ENCODE data around the gene RBP2. TPM values are rescaled to one million over a fixed set of nuclear protein-coding genes. Genes with fewer than 3 reads are reported as not detected.

RBP2 gene
- total and polyA plus RNA-seq, 2 of the 8 experiments (the other 6 are each of a cell fraction or from before 2014, with no cell fraction given), result not detected

GRCh38 chr3:139477710-139478640 is 1.7 kb upstream of the RBP2 start:
- DNase-seq (ENCODE audit: low read depth in 1 of 2, low spot score in 2 of 2), result peak in 1 of 2 experiments; percentile 26
- WGBS, 2 experiments (ENCODE audit: extremely low coverage in 1 of 2, insufficient coverage in 1 of 2, insufficient read length in 1 of 2, insufficient replicate concordance in 2 of 2, low coverage in 1 of 2, low lambda C conversion rate in 2 of 2, missing lambda C conversion rate in 1 of 2), result 84% methylated on average over 3 of the region's 3 CpGs; no CpG with 5 or more reads in 1 of the 2 experiments
- CTCF ChIA-PET (ENCODE audit: partially characterized antibody), result interaction anchor here (1.0 to 3.4 kb wide), 7 partner anchors 11 to 86 kb away, joined by 3 to 15 read pairs (median 3); no protein-coding TSS in a partner anchor

More at GRCh38 chr3:139477710-139478640, 1.7 kb upstream of the RBP2 start:
- Histone ChIP-seq H2BK15ac (ENCODE audit: low read length) (no peak overlapping the region), H3K4me3 (ENCODE audit: extremely low read depth in 1 of 4, insufficient read depth in 2 of 4, low read depth in 3 of 4, low read length in 4 of 4) (no peak overlapping the region), H3K4me2 (ENCODE audit: insufficient read depth in 1 of 2, low read depth in 2 of 2, low read length in 2 of 2) (no peak overlapping the region), H3K23ac (ENCODE audit: insufficient read length) (no peak overlapping the region), H3K9ac (replicated peaks in 1 of 4; ENCODE audit: extremely low read depth in 1 of 4, low read depth in 3 of 4, low read length in 3 of 4) (no peak overlapping the region), H3K9me3 (ENCODE audit: insufficient read depth in 2 of 2, low read depth in 1 of 2, low read length in 1 of 2) (no peaks in the 10 kb centered on the region), H2AK5ac (ENCODE audit: low read depth, low read length) (no peak overlapping the region), H3K27me3 (replicated peaks in 1 of 4; ENCODE audit: control insufficient read depth in 3 of 4, extremely low read depth in 1 of 4, insufficient read depth in 3 of 4, low read length in 3 of 4) (no peaks in the 10 kb centered on the region), H3K18ac (ENCODE audit: extremely low read depth, low read length) (no peak overlapping the region), H3K79me2 (ENCODE audit: control insufficient read depth in 1 of 2, insufficient read depth in 2 of 2, low read length in 2 of 2) (no peaks in the 10 kb centered on the region), H4K91ac (replicated peaks; ENCODE audit: insufficient read length, low read length) (no peak overlapping the region), H3K79me1 (ENCODE audit: low read depth, low read length) (no peaks in the 10 kb centered on the region), H3K14ac (ENCODE audit: insufficient read length) (no peak overlapping the region), H3K56ac (replicated peaks; ENCODE audit: insufficient read length, low read depth, low read length) (no peak overlapping the region), H4K20me1 (replicated peaks in 1 of 2; ENCODE audit: control insufficient read depth in 1 of 2, insufficient read depth in 2 of 2, low read length in 2 of 2) (no peaks in the 10 kb centered on the region), H2BK20ac (ENCODE audit: low read length) (no peak overlapping the region), H2BK5ac (ENCODE audit: low read depth, low read length) (no peak overlapping the region), H3K27ac (ENCODE audit: low read depth, low read length) (no peak overlapping the region), H2BK12ac (ENCODE audit: low read depth, low read length) (no peak overlapping the region), H2AFZ (ENCODE audit: low read length) (no peak overlapping the region), H3K36me3 (ENCODE audit: control insufficient read depth in 2 of 4, insufficient read depth in 4 of 4, low read length in 3 of 4) (no peaks in the 10 kb centered on the region), H2BK120ac (replicated peaks; ENCODE audit: low read depth, low read length) (no peak overlapping the region), H4K8ac (ENCODE audit: extremely low read depth, insufficient read depth, low read length) (no peak overlapping the region; the same call in 1 of the 2 replicates), H3K4ac (replicated peaks; ENCODE audit: insufficient read length, low read depth, low read length) (no peak overlapping the region), H3K4me1 (replicated peaks in 1 of 4; ENCODE audit: control insufficient read depth in 3 of 4, insufficient read depth in 4 of 4, low read length in 3 of 4) (peaks cover 0 to 5% (median 1%) of the 10 kb centered on the region in 4 experiments; a peak in 2 of 7 replicates), H3K23me2 (ENCODE audit: low read depth, low read length) (no peaks in the 10 kb centered on the region), H4K5ac (ENCODE audit: insufficient read length, low read depth, low read length) (no peak overlapping the region)
- TF ChIP-seq EGR1 (IDR thresholded peaks at IDR 0.05; ENCODE audit: borderline replicate concordance, low read depth, low read length), result no peak
- FAIRE-seq, result no peak
- POLR2A ChIA-PET (ENCODE audit: partially characterized antibody), result interaction anchor here (0.7 kb wide), 1 partner anchor 38 kb away, joined by 3 read pairs; no protein-coding TSS in a partner anchor
